ENCODE results near the gene LRP5.

GRCh38 chr11:68282861-68283230 is 29.5 kb upstream of the LRP5 start:
- TF ChIP-seq CTCF (IDR thresholded peaks at IDR 0.05): no peak
- TF ChIP-seq POLR2A (IDR thresholded peaks at IDR 0.05): no peak

All from ovary (tissue), 3 donors.